HG03060 (cell line): ENCODE data around the gene UHMK1.

ENCODE experiments used
- ATAC-seq: cut with Tn5 transposase; IDR thresholded peaks from one replicate; pipeline ENCODE4 v1.9.1; 2021; ENCODE audit warnings: low read depth, moderate number of reproducible peaks; ENCODE audit not compliant: unreplicated experiment

UHMK1 gene

DNA sequence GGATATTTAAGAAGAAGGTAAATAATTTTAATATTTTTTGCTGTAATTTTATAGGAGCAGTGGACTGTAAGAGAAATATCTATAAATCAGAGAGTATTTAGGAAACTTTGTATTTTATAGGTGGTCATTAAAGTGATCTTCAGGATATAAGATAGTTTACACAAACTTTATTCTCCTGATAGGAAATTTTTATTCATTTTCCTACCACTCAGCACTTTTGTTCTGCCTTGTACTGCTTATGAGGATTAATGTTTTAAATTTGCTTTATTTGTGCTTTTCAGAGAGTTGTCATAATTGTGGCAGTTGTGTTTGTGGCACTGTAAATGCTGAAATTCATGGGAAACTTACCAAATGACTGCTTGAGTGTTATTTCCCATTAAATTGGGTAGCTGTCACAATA, 29.7 kb downstream of the UHMK1 start:
- no peak for ATAC-seq

GRCh38 chr1:162530307-162530987, 32.8 kb downstream of the UHMK1 start:
- peak; percentile 89 for ATAC-seq

- no peak for ATAC-seq
Observed at GRCh38 chr1:162530988-162531319, 33.3 kb downstream of the UHMK1 start.

GRCh38 chr1:162535501-162535900, 37.9 kb downstream of the UHMK1 start:
- ATAC-seq, result no peak

- no peak for ATAC-seq
Observed at GRCh38 chr1:162536511-162536910, 38.9 kb downstream of the UHMK1 start.

DNA sequence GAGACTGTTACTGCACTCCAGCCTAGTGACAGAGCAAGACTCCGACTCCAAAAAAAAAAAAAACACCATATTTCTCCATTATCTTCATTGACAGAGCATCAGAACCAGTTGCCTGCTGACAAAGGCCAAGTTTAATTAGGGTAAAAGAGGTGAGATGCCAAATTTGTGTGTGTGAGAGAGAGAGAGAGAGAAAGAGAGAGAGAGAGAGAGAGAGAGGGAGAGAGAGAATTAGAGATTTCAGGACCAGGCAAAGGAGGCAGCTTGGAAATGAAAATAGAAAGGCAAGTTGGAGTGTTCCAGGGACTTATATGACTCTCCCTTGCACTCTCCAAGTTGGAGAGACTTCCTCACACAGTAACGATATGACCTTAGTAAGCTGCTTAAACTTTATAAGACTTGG, 39.6 kb downstream of the UHMK1 start:
- ATAC-seq, result no peak

GRCh38 chr1:162538815-162539431, 41.3 kb downstream of the UHMK1 start:
- no peak for ATAC-seq

DNA sequence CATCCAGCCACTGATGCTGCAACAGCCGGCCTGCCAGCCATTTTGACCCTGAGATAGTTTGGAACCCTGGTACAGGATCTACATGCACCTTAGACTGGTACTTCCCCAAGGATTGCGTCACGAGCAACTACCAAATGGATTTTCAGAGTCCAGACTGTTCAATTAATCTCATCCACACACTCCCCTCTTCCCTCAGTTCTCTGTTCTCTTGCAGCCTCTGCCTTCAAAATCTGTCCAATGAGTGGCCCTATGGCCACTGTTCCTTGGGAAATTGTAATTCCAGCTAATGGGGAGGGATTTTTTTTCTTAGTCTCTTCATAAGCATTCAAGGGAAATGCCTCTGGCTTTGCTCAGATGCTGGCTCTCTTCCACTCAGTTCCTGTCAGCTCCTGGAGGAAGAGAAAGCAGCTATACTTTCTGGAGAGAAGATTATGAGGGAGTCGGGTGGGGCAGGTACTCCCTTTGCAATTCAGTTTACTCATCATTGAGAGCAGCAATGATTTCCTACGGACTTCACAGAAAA, 44.1 kb downstream of the UHMK1 start:
- no peak for ATAC-seq

DNA sequence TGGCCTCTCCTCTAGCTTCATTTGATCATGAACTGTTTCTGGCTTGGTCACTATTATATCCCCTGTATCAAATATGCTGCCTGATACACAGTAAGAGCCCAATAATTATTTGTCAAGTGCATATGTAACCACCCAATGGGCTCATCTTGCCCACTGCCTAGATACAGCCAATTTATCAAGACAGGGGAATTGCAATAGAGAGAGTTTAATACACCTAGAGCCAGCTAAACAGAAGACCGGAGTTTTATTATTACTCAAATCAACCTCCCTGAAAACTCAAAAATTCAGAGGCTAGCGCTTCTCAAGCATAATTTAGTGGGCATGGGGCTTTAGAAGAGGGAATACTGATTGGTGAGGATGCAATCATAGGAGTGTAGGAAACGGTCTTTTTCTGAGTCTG, 45.6 kb downstream of the UHMK1 start:
- no peak for ATAC-seq

- ATAC-seq, result no peak
Observed at GRCh38 chr1:162548170-162548569, 50.6 kb downstream of the UHMK1 start.

GRCh38 chr1:162549001-162549400, 51.4 kb downstream of the UHMK1 start:
- no peak for ATAC-seq

- ATAC-seq, result no peak
Observed at GRCh38 chr1:162550925-162551324, 53.3 kb downstream of the UHMK1 start.

GRCh38 chr1:162551969-162552683, 54.5 kb downstream of the UHMK1 start:
- no peak for ATAC-seq

- ATAC-seq, result no peak
Observed at GRCh38 chr1:162552684-162553252, 55.1 kb downstream of the UHMK1 start.

DNA sequence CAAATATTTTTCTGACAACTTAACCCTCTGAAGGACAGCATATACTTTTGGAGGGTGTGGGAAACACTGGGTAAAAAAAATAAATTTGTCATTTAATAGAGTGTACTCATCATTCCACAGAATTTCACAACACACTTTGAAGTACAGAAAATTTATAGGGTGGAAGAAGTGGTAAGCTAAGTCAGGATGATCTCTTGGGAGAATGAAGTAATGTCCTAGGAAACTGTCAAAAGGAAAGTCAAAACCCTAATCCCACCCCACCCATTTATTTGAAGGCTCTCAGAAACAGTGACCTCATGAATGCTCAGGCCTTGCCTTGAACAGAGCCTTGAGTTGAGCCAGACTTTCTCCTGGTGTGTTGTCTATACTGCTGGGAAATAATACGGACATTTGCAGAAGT, 56.6 kb downstream of the UHMK1 start:
- no peak for ATAC-seq

DNA sequence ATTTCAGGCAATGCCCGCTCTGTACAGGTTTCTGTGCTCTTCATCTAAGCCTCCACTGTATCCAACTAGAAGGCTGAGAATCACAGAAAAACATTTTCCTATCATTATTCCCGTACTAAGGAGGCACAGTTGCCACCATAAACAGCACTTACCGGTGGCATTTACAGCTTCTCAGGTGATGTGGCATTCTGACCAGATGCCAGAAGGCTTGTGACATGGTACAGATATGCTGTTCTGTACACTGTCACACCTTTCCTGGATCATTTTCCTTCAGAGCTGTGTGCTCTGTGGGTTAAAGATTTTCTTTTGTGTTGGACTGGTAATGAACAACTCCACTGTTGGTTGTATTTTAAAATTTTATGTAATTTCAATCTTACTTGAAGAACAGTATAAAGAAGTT, 59.9 kb downstream of the UHMK1 start:
- no peak for ATAC-seq

DNA sequence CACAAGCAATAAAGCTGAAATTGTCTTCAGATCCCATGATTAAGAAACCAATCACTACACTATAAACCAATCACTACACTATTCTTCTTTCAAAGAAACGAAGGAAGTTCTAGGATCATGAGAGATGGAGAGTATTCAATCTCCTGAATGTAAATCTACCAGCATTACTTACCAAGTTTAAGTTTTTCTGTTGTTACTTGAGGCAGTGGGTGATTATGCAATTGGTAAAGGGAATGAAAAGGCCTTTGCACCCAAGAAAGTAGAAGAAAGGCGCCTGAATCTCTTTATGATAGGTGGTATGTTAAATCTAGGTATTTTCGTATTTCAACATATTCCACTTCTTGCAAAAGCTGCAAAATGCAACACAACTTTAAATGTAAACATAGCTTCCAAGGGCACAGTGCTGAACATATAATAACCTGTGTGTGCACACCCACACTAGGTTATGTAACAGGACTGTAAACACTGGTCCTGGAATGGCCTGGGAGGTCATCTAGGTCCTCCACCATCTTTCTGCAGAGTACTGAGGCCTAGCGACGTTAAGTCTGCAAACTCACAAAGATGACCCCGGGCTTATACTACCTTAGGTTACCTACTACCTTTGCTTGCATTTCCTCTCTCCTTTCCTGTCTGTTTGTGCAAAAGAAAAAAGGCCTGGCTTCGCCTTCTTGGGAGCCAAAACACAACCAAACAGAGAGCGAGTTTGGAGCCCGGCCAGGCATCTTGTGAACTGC, 62.9 kb downstream of the UHMK1 start:
- ATAC-seq, result no peak

- ATAC-seq, result peak; percentile 91
Observed at GRCh38 chr1:162561037-162561615, 63.5 kb downstream of the UHMK1 start.

- ATAC-seq, result peak; percentile 9
Observed at GRCh38 chr1:162561616-162562469, 64.2 kb downstream of the UHMK1 start, which contains the start of gene UAP1. Gene UAP1, plus strand, starts transcription at chr1:162561722. Its CDS starts 4,347 bp downstream, at chr1:162566069.
